AG08396 (cell line): ENCODE data around the gene AGFG1.

Experiments used
- DNase-seq: peaks from one replicate; pipeline ENCODE4 v3.0.0; 2012; ENCODE audit warnings: low spot score, mixed read lengths

AGFG1 gene

GRCh38 chr2:227608561-227609338 lies 136.8 kb downstream of the AGFG1 start:
- DNase-seq = no peak

GRCh38 chr2:227610123-227610522 lies 138.2 kb downstream of the AGFG1 start:
- no peak for DNase-seq
